ENCODE data around the gene CORO2B. TPM values are rescaled to one million over a fixed set of nuclear protein-coding genes. Genes with fewer than 3 reads are reported as not detected.
"Not testable (repeated sequence)": the region's sequence is repeated elsewhere in the genome, so short reads cannot be mapped to it uniquely, and the experiment has no call there.

CORO2B gene
- polyA plus RNA-seq, 5 donors = 18.4 to 27.1 (median 20.1) TPM

GRCh38 chr15:68604840-68605478 lies 26.2 kb downstream of the CORO2B start:
- not testable (repeated sequence) for DNase-seq

GRCh38 chr15:68606375-68606774 lies 27.6 kb downstream of the CORO2B start:
- peak in 1 of 2 donors; percentile 66 for DNase-seq

GRCh38 chr15:68608206-68608843 lies 29.5 kb downstream of the CORO2B start:
- peak; percentile 62 to 75 for DNase-seq

GRCh38 chr15:68608844-68609232 lies 30.0 kb downstream of the CORO2B start:
- no peak for DNase-seq

- no peak for DNase-seq
Measured at GRCh38 chr15:68609629-68610028, 30.8 kb downstream of the CORO2B start.

GRCh38 chr15:68610825-68611224 lies 32.0 kb downstream of the CORO2B start:
- no peak for DNase-seq

GRCh38 chr15:68612503-68612902 lies 33.7 kb downstream of the CORO2B start:
- no peak for DNase-seq

GRCh38 chr15:68612979-68613740 lies 34.4 kb downstream of the CORO2B start:
- no peak for DNase-seq

- no peak for DNase-seq
Measured at GRCh38 chr15:68614286-68615035, 35.7 kb downstream of the CORO2B start.

GRCh38 chr15:68615301-68615700 lies 36.5 kb downstream of the CORO2B start:
- DNase-seq = no peak

GRCh38 chr15:68615811-68616210 lies 37.0 kb downstream of the CORO2B start:
- no peak for DNase-seq

GRCh38 chr15:68616397-68616796 lies 37.6 kb downstream of the CORO2B start:
- DNase-seq = no peak

GRCh38 chr15:68617001-68617400 lies 38.2 kb downstream of the CORO2B start:
- DNase-seq = no peak

GRCh38 chr15:68617777-68618176 lies 39.0 kb downstream of the CORO2B start:
- no peak for DNase-seq

- peak in 1 of 2 donors; percentile 53 for DNase-seq
Measured at GRCh38 chr15:68618394-68618793, 39.6 kb downstream of the CORO2B start.

GRCh38 chr15:68618908-68619698 lies 40.3 kb downstream of the CORO2B start:
- no peak for DNase-seq

GRCh38 chr15:68620721-68621527 lies 42.1 kb downstream of the CORO2B start:
- DNase-seq = peak; percentile 87

- no peak for DNase-seq
Measured at GRCh38 chr15:68621535-68621934, 42.7 kb downstream of the CORO2B start.

- no peak for DNase-seq
Measured at GRCh38 chr15:68623301-68623892, 44.6 kb downstream of the CORO2B start.

GRCh38 chr15:68625853-68626252 lies 47.1 kb downstream of the CORO2B start:
- no peak for DNase-seq
